ENCODE results near the gene PAH. TPM values are rescaled to one million over a fixed set of nuclear protein-coding genes. Genes with fewer than 3 reads are reported as not detected.

Gene PAH
- total and polyA plus RNA-seq, 10 of the 15 experiments (the other 5 are each of a cell fraction or from before 2014, with no cell fraction given): 0.20 to 4.8 (median 0.55) TPM; not detected in 1

DNA sequence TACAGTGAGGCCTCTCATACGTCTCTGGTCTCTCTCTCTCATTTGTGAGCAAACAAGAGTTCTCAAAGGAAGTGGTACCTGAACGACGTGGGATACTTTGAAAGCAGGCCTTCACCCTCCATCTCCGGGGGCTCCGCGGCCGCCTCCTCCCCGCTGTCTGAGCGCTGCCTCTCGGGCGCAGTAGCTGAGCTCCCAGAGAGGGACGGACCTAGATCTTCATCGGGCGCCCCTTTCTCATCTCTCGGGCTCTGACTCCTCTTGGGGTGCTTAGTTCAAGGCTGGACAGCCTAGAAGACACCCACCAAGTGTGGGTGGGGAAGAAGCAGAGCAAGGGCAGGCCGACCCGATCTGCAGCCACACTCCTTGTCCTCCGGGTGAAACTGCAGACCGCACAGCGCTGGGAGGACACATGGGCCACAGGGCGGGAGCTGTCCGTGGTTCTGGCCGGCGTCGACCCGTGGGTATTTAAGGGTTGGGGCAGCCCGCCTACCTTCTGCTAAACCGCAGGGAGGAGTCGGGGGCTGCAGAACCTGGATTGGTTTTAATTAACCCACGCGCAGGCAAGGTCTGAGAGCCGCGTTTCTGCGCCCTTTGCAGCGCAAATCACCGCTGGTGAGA is 92.7 kb downstream of the PAH start:
- no peak overlapping the region for H3K27ac ChIP-seq (ENCODE audit: control insufficient read depth, insufficient read depth)
- H3K9ac ChIP-seq (ENCODE audit: control insufficient read depth, insufficient read depth, low read length): no peak overlapping the region
- BruUV-seq (replicated peaks): no TSS peak
- no peak overlapping the region for H3K4me3 ChIP-seq
- H3K27me3 ChIP-seq (replicated peaks in 1 of 2; ENCODE audit: control insufficient read depth in 2 of 2, insufficient read depth in 2 of 2, low read length in 1 of 2): peaks cover 3 to 6% of the 10 kb centered on the region in 2 experiments
- ATAC-seq (0 out of 3 replicates have a peak, but pooled peaks have one; percentile 34), DNase-seq (ENCODE audit: low read depth, low spot score) (no peak), FAIRE-seq (no peak)
- WGBS (ENCODE audit: insufficient coverage, insufficient replicate concordance, low lambda C conversion rate, missing lambda C conversion rate): 23% methylated on average over 34 of the region's 36 CpGs
- no peaks in the 10 kb centered on the region; the same call in 2 of the 3 replicates for H3K9me3 ChIP-seq (replicated peaks; ENCODE audit: control insufficient read depth, insufficient read depth, low read length)
- POLR2A ChIA-PET: no interaction called here
- H3K4me1 ChIP-seq (ENCODE audit: control insufficient read depth, insufficient read depth, low read length): no peaks in the 10 kb centered on the region
- SMC1A ChIA-PET (ENCODE audit: uncharacterized antibody, unreplicated experiment): no interaction called here
- H3K79me2 ChIP-seq (ENCODE audit: control insufficient read depth, insufficient read depth, low read length): no peaks in the 10 kb centered on the region
- in situ Hi-C loops (cut with MboI) (no loop called here), intact Hi-C loops (cut with micrococcal nuclease; ENCODE audit: unreplicated experiment) (no loop called here)
- RAD21 ChIA-PET (ENCODE audit: unreplicated experiment): no interaction called here
- H3K4me2 ChIP-seq (ENCODE audit: control insufficient read depth, insufficient read depth): no peak overlapping the region
- H4K20me1 ChIP-seq (ENCODE audit: control insufficient read depth, insufficient read depth): no peaks in the 10 kb centered on the region
- H2AFZ ChIP-seq (ENCODE audit: control insufficient read depth, low read depth, low read length): no peak overlapping the region
- H3K36me3 ChIP-seq (ENCODE audit: control insufficient read depth in 2 of 2, insufficient read depth in 2 of 2, low read length in 1 of 2): no peaks in the 10 kb centered on the region
- CTCF ChIA-PET: interaction anchor here (1.6 kb wide), 1 partner anchor 14 kb away, joined by 4 read pairs; no protein-coding TSS in a partner anchor
- no peak for TF ChIP-seq BRCA1 (IDR thresholded peaks at IDR 0.05; ENCODE audit: low read depth, low read length)
- TF ChIP-seq, protein P1, sequence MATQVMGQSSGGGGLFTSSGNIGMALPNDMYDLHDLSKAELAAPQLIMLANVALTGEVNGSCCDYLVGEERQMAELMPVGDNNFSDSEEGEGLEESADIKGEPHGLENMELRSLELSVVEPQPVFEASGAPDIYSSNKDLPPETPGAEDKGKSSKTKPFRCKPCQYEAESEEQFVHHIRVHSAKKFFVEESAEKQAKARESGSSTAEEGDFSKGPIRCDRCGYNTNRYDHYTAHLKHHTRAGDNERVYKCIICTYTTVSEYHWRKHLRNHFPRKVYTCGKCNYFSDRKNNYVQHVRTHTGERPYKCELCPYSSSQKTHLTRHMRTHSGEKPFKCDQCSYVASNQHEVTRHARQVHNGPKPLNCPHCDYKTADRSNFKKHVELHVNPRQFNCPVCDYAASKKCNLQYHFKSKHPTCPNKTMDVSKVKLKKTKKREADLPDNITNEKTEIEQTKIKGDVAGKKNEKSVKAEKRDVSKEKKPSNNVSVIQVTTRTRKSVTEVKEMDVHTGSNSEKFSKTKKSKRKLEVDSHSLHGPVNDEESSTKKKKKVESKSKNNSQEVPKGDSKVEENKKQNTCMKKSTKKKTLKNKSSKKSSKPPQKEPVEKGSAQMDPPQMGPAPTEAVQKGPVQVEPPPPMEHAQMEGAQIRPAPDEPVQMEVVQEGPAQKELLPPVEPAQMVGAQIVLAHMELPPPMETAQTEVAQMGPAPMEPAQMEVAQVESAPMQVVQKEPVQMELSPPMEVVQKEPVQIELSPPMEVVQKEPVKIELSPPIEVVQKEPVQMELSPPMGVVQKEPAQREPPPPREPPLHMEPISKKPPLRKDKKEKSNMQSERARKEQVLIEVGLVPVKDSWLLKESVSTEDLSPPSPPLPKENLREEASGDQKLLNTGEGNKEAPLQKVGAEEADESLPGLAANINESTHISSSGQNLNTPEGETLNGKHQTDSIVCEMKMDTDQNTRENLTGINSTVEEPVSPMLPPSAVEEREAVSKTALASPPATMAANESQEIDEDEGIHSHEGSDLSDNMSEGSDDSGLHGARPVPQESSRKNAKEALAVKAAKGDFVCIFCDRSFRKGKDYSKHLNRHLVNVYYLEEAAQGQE (IDR thresholded peaks at IDR 0.05; ENCODE audit: low read depth, low read length): peak; percentile 90

Data from GM12878 (cell line).